Karpas-422 (cell line): ENCODE results near the gene GEMIN2. TPM values are rescaled to one million over a fixed set of nuclear protein-coding genes. Genes with fewer than 3 reads are reported as not detected.
"Not testable (repeated sequence)": the region's sequence is repeated elsewhere in the genome, so short reads cannot be mapped to it uniquely, and the experiment has no call there.

Experiments used
- DNase-seq: peaks from one replicate; pipeline ENCODE4 v3.0.0-alpha.2; 2015
- H2AFZ ChIP-seq: fragments of 200-600 bp; sonication (generic); 2 replicates; pipeline ENCODE4 v1.6.1; 2014; ENCODE audit warnings: antibody characterized with exemption, low read length, mixed read lengths
- H3K27ac ChIP-seq: fragments of 200-600 bp; sonication (generic); 2 replicates; pipeline ENCODE4 v1.5.1; 2014; ENCODE audit warnings: mild to moderate bottlenecking, low read length, moderate library complexity
- H3K27me3 ChIP-seq: fragments of 200-600 bp; sonication (generic); 2 replicates; pipeline ENCODE4 v1.6.1; 2014; ENCODE audit warnings: low read length, mixed read lengths
- H3K36me3 ChIP-seq: fragments of 200-600 bp; sonication (generic); 2 replicates; pipeline ENCODE4 v1.6.1; 2014; ENCODE audit warnings: low read length, mixed read lengths; ENCODE audit not compliant: insufficient read depth
- H3K4me1 ChIP-seq: fragments of 200-600 bp; sonication (generic); 2 replicates; pipeline ENCODE4 v1.6.1; 2014; ENCODE audit warnings: mild to moderate bottlenecking, low read length, mixed read lengths
- H3K4me2 ChIP-seq: fragments of 200-600 bp; sonication (generic); 2 replicates; pipeline ENCODE4 v1.6.1; 2014; ENCODE audit warnings: low read length, low read depth, mild to moderate bottlenecking; ENCODE audit not compliant: poor library complexity, severe bottlenecking
- H3K4me3 ChIP-seq: fragments of 200-600 bp; sonication (generic); 2 replicates; pipeline ENCODE4 v1.5.1; 2014; ENCODE audit warnings: mild to moderate bottlenecking, antibody characterized with exemption, low read length, mixed read lengths
- H3K79me2 ChIP-seq: fragments of 200-600 bp; sonication (generic); 2 replicates; pipeline ENCODE4 v1.6.1; 2014; ENCODE audit warnings: mild to moderate bottlenecking, low read length, mixed read lengths
- H3K9ac ChIP-seq: fragments of 200-600 bp; sonication (generic); 2 replicates; pipeline ENCODE4 v1.6.0; 2014; ENCODE audit warnings: low read length
- H3K9me2 ChIP-seq: fragments of 200-600 bp; sonication (generic), shearing (Covaris generic); replicated peaks from 2 replicates; pipeline ENCODE4 v1.6.0; 2014; ENCODE audit warnings: mild to moderate bottlenecking, low read length, moderate library complexity; ENCODE audit not compliant: insufficient read depth
- H3K9me3 ChIP-seq: fragments of 300-700, 200-600 bp; sonication (generic); 2 replicates; pipeline ENCODE4 v1.6.1; 2014; ENCODE audit warnings: low read length, mixed read lengths
- H4K20me1 ChIP-seq: fragments of 200-600 bp; sonication (generic); 2 replicates; pipeline ENCODE4 v1.6.1; 2014; ENCODE audit warnings: mild to moderate bottlenecking, antibody characterized with exemption, low read length, low read depth; ENCODE audit not compliant: insufficient read depth
- total RNA-seq: library from RNA; depleted of rRNA; stranded (reverse); fragments of >200 nt; shearing (Covaris generic); gene quantifications from 2 replicates; pipeline ENCODE4 v1.2.3, GENCODE V29; 2014; ENCODE audit warnings: low replicate concordance

Gene GEMIN2
- total RNA-seq, 1 experiment from 2014 or later, result 73.2 TPM

DNA sequence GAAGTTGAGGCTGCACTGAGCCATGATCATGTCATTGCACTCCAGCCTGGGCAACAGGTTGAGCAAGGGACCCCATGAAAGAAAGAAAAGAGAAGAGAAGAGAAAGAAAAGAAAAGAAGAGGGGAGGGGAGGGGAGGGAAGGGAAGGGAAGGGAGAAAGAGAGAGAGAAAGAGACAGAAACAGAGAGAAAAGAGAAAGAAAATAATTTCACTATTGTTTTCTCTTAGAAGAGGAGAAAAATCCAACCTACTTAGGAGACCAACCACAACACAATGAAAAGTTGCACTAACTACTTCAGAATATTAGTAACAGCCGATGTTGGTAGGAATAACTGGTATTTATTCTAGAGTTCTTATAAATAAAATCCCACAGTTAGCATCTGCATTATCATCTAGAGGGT lies 46.4 kb downstream of the GEMIN2 start:
- Histone ChIP-seq H3K27me3 (no peaks in the 10 kb centered on the region), H3K4me2 (no peak overlapping the region), H3K79me2 (peaks cover 66% of the 10 kb centered on the region), H3K4me1 (peaks cover 6% of the 10 kb centered on the region), H3K4me3 (no peak overlapping the region), H3K27ac (no peak overlapping the region), H3K9me2 (no peaks in the 10 kb centered on the region), H3K9ac (no peak overlapping the region), H3K36me3 (peaks cover 13% of the 10 kb centered on the region; the same call in 1 of the 2 replicates), H2AFZ (no peak overlapping the region), H3K9me3 (no peaks in the 10 kb centered on the region), H4K20me1 (no peaks in the 10 kb centered on the region)
- no peak for DNase-seq

DNA sequence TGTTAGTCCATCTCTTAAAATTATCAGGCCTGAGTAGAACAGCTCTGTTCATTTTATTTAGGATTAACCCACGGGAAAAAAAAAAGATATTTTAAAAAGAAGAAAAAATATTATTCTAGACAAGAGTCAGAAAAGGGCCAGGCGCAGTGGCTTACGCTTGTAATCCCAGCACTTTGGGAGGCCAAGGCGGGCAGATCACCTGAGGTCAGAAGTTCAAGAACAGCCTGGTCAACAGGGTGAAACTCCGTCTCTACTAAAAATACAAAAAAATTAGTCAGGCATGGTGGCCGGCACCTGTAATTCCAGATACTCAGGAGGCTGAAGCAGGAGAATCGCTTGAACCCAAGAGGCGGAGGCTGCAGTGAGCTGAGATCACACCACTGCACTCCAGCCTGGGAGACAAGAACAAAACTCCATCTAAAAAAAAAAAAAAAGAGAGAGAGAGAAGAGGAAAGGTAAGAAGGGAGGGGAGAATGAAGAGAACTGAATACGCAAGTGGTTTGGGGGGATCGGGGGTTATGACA lies 53.7 kb downstream of the GEMIN2 start:
- Histone ChIP-seq H3K4me1 (peaks cover 51% of the 10 kb centered on the region), H3K79me2 (peaks cover 68% of the 10 kb centered on the region), H3K4me2 (peak overlapping the region; percentile 96), H3K4me3 (peak overlapping the region; percentile 86), H3K9ac (peak overlapping the region; percentile 86)
- H2AFZ ChIP-seq, H3K9me2 ChIP-seq, H3K27me3 ChIP-seq, H3K27ac ChIP-seq, H3K9me3 ChIP-seq, DNase-seq, H3K36me3 ChIP-seq, H4K20me1 ChIP-seq: not testable (repeated sequence)

DNA sequence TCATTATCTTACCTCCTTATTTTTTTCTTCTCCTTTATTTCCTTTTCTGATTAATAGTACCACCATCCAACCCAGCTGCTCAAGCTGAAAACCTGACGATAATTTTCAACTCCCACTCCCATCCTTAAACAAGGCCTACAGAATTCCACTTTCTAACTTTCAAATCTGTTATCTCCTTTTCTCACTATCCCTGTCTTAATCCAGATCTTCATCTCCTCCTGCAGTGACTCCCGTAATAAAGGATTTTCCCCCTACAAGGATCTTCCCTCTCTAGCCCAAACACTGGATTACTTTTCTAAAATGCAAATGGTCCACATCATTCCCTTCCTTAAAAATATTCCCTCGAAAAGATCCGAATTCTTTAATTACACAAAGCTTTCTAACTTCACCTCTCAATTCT lies 54.5 kb downstream of the GEMIN2 start:
- Histone ChIP-seq H3K4me1 (peaks cover 54% of the 10 kb centered on the region), H3K79me2 (peaks cover 63% of the 10 kb centered on the region), H3K4me2 (peak overlapping the region; percentile 96), H3K36me3 (peaks cover 4% of the 10 kb centered on the region; the same call in 1 of the 2 replicates), H3K9ac (peak overlapping the region; percentile 86), H4K20me1 (no peaks in the 10 kb centered on the region), H3K9me2 (no peaks in the 10 kb centered on the region), H3K4me3 (peak overlapping the region; percentile 86), H2AFZ (no peak overlapping the region), H3K27ac (no peak overlapping the region), H3K27me3 (no peaks in the 10 kb centered on the region), H3K9me3 (no peaks in the 10 kb centered on the region)
- no peak for DNase-seq

DNA sequence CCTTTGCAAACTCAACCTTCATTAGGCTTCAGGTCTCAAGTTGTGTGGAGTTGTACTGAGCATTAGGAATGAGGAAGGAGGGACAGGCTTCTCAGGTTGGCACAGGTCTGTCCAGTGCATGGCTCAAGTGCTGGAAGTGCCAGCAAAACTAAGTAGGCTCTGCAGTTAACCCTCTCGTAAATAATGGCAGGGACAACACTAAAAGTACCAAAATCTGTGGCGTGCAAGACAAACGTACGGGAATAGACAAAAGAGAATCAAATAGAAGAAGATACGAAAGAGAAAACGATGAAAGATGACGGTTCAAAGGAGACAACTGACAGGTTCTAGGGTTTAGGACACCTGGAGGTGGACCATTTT lies 55.4 kb downstream of the GEMIN2 start:
- no peaks in the 10 kb centered on the region for H4K20me1 ChIP-seq

DNA sequence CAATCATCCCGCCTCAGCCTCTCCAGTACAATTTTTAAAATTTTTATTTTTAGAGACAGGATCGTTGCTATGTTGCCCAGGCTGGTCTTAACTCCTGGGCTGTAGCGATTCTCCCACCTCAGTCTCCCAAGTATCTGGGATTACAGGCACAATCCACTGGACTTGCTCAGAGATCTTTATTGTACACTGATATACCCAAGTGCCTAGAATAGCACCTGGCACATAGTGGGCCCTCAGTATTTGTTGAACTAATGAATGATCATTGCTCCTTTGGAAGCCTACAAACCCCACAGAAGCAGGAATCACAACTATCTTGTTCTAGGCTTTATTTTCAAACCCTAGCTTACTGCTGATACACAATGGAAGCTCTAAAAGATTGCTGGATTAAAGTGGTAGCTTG lies 59.1 kb downstream of the GEMIN2 start:
- H3K79me2 ChIP-seq, result peaks cover 50% of the 10 kb centered on the region
- H3K27ac ChIP-seq, result peak overlapping the region; percentile 87
- H3K4me2 ChIP-seq, result peak overlapping the region; percentile 72
- no peaks in the 10 kb centered on the region for H3K9me3 ChIP-seq
- H3K4me3 ChIP-seq, result no peak overlapping the region
- no peaks in the 10 kb centered on the region for H3K27me3 ChIP-seq
- peaks cover 24% of the 10 kb centered on the region for H3K36me3 ChIP-seq
- H3K4me1 ChIP-seq, result peaks cover 54% of the 10 kb centered on the region
- peak overlapping the region; percentile 65; the same call in 1 of the 2 replicates for H3K9ac ChIP-seq
- no peak for DNase-seq
- H2AFZ ChIP-seq, result 0 out of 2 replicates have a peak overlapping the region, but pooled peaks have one; percentile 4
- H4K20me1 ChIP-seq, result peaks cover 24% of the 10 kb centered on the region; the same call in 1 of the 2 replicates
- no peaks in the 10 kb centered on the region for H3K9me2 ChIP-seq

More for the DNA sequence above, 55.4 kb downstream of the GEMIN2 start:
- Histone ChIP-seq H3K9ac (peak overlapping the region; percentile 86), H3K4me2 (peak overlapping the region; percentile 96), H3K9me3 (no peaks in the 10 kb centered on the region), H3K27me3 (no peaks in the 10 kb centered on the region), H3K27ac (peak overlapping the region; percentile 81), H3K36me3 (peaks cover 4% of the 10 kb centered on the region; the same call in 1 of the 2 replicates), H3K4me3 (peak overlapping the region; percentile 86), H3K79me2 (peaks cover 54% of the 10 kb centered on the region), H3K4me1 (peaks cover 58% of the 10 kb centered on the region), H3K9me2 (no peaks in the 10 kb centered on the region), H2AFZ (peak overlapping the region; percentile 90; the same call in 1 of the 2 replicates)
- no peak for DNase-seq

DNA sequence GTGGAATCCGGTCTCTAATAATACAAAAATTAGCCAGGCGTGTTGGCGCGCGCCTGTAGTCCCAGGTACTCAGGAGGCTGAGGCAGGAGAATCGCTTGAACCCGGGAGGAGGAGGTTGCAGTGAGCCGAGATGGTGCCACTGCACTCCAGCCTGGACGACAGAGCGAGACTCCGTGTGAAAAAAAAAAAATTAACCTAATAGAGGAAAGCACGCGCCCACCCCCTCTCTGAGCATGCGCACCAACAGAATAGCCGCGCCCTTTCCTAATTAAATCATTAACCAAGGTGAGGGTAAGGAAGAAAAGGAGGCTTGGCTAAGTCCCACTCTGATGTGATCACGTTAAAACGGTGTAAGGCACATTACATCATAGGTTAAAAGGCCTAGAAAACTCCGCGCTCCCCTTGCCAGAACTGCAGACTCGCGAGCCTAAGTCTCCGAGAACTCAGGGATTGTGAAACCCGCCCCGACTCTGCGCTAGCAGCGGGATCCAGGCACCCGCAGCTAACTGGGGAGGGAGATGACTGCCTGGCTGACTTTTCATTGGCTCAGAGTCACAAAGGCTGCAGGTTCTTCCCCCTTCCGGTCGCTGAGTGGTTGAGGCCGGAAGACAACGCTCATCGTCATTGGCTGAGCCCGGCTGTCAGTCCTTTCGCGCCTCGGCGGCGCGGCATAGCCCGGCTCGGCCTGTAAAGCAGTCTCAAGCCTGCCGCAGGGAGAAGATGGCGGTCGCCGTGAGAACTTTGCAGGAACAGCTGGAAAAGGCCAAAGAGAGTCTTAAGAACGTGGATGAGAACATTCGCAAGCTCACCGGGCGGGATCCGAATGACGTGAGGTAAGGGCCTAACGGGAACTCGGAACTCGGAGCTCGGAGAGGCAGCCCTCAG lies 60.7 kb downstream of the GEMIN2 start, which contains the start of gene PNN:
Gene PNN, plus strand, starts transcription at position 695 of the 885 bp plus-strand sequence. Its CDS starts 26 bp downstream, at position 721.
- peak within 1 kb of the TSS; percentile 76 for H3K4me3 ChIP-seq
- H3K4me1 ChIP-seq, result peaks cover 42% of the 10 kb centered on the region
- H3K9me3 ChIP-seq, result no peaks in the 10 kb centered on the region
- H3K9ac ChIP-seq, result peak within 1 kb of the TSS; percentile 97
- H3K27me3 ChIP-seq, result no peaks in the 10 kb centered on the region
- DNase-seq, result peak; percentile 100
- no peaks in the 10 kb centered on the region for H3K9me2 ChIP-seq
- peak within 1 kb of the TSS; percentile 87 for H3K27ac ChIP-seq
- H3K4me2 ChIP-seq, result peak within 1 kb of the TSS; percentile 93
- peaks cover 37% of the 10 kb centered on the region for H3K36me3 ChIP-seq
- H2AFZ ChIP-seq, result no peak within 1 kb of the TSS
- peaks cover 24% of the 10 kb centered on the region; the same call in 1 of the 2 replicates for H4K20me1 ChIP-seq
- peaks cover 34% of the 10 kb centered on the region for H3K79me2 ChIP-seq

DNA sequence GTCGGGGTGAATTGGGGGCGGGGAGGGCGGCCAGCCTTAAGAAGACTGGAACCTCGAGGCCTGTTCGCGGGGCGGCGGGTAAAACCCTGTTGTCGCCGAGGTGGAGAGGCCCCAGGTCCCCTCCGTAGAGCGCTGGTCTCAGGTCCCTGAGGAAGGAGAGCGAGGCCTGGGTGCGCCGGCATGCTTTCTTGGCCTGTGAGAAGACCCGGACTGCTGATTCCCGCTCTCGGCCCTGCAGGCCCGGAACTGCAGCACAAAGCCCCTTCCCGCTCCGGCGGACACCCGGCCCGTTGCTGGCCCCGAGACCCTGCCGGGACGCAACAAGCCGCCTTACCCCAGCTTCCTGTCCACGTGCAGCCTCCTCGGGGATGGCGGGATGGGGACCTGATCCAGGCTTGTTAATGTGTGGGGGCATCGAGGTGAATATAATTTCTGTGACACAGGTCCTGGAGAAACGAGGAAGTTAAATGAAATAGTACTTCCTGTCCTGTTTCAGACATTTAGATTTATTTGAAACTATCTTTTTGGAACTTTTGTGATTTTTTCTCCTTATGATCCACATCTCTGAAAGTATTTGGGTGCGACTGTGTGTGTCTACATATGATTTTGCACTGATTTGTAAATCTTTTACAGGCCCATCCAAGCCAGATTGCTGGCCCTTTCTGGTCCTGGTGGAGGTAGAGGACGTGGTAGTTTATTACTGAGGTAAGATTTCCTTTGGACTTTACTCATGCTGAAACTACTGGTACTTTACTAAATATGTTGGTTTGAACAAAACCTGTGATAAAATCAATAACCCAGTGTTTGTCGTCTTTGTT lies 61.5 kb downstream of the GEMIN2 start:
- peaks cover 31% of the 10 kb centered on the region for H3K79me2 ChIP-seq
- DNase-seq, result peak; percentile 86
- no peaks in the 10 kb centered on the region for H3K9me2 ChIP-seq
- no peak overlapping the region for H2AFZ ChIP-seq
- H3K9ac ChIP-seq, result peak overlapping the region; percentile 97
- no peaks in the 10 kb centered on the region for H3K9me3 ChIP-seq
- no peaks in the 10 kb centered on the region for H3K27me3 ChIP-seq
- H3K36me3 ChIP-seq, result peaks cover 46% of the 10 kb centered on the region
- peak overlapping the region; percentile 93 for H3K4me2 ChIP-seq
- H3K4me3 ChIP-seq, result peak overlapping the region; percentile 76
- H3K27ac ChIP-seq, result peak overlapping the region; percentile 75
- H3K4me1 ChIP-seq, result peaks cover 42% of the 10 kb centered on the region
- H4K20me1 ChIP-seq, result peaks cover 24% of the 10 kb centered on the region; the same call in 1 of the 2 replicates
